Brain microvascular endothelial cell (primary cell): ENCODE results near the gene PDE3A.

Experiments
- DNase-seq: peaks from one replicate; pipeline ENCODE4 v3.0.0-alpha.2; 2020
- H3K27ac ChIP-seq: fragments of 250-450 bp; sonication (Bioruptor Pico); 2 replicates; pipeline ENCODE4 v1.5.1; 2020; ENCODE audit warnings: mild to moderate bottlenecking, moderate library complexity
- H3K27me3 ChIP-seq: fragments of 250-450 bp; sonication (Bioruptor Pico); replicated peaks from 2 replicates; pipeline ENCODE4 v1.5.1; 2020; ENCODE audit warnings: mild to moderate bottlenecking
- H3K36me3 ChIP-seq: fragments of 250-450 bp; sonication (Bioruptor Pico); replicated peaks from 2 replicates; pipeline ENCODE4 v1.5.1; 2020; ENCODE audit warnings: mild to moderate bottlenecking
- H3K4me3 ChIP-seq: 2 replicates; pipeline ENCODE4 v1.5.1; 2011; ENCODE audit warnings: low read depth, mild to moderate bottlenecking, control low read depth, low read length, moderate library complexity
- CTCF ChIP-seq: IDR thresholded peaks from 2 replicates; pipeline ENCODE4 v1.5.1; 2011; ENCODE audit warnings: low read depth, mild to moderate bottlenecking, moderate library complexity, low read length, control low read depth, inconsistent platforms; ENCODE audit errors: missing control alignments
- in situ Hi-C: cut with HindIII; loops from 2 replicates; pipeline ENCODE4 v1.10.0; 2017; ENCODE audit warnings: low sequenced_read_pairs, low pct_ligation_motif_present

The PDE3A gene

GRCh38 chr12:20616093-20616492 lies 247.8 kb downstream of the PDE3A start:
- in situ Hi-C loops = no loop called here
- Histone ChIP-seq H3K4me3 (no peak overlapping the region), H3K27me3 (no peaks in the 10 kb centered on the region), H3K27ac (no peak overlapping the region), H3K36me3 (no peaks in the 10 kb centered on the region)
- TF ChIP-seq CTCF = no peak
- no peak for DNase-seq

- Histone ChIP-seq H3K4me3 (no peak overlapping the region), H3K27ac (no peak overlapping the region), H3K27me3 (no peaks in the 10 kb centered on the region), H3K36me3 (no peaks in the 10 kb centered on the region)
- TF ChIP-seq CTCF = no peak
- DNase-seq = no peak
- in situ Hi-C loops = no loop called here
Observed at GRCh38 chr12:20620261-20620660, 251.9 kb downstream of the PDE3A start.

- Histone ChIP-seq H3K27ac (no peak overlapping the region), H3K4me3 (no peak overlapping the region), H3K36me3 (no peaks in the 10 kb centered on the region), H3K27me3 (no peaks in the 10 kb centered on the region)
- DNase-seq = peak; percentile 36
- in situ Hi-C loops = no loop called here
- peak; percentile 76 for TF ChIP-seq CTCF
Observed at GRCh38 chr12:20624718-20625117, 256.4 kb downstream of the PDE3A start.

GRCh38 chr12:20625531-20625930 lies 257.2 kb downstream of the PDE3A start:
- in situ Hi-C loops = no loop called here
- no peak overlapping the region for H3K27ac ChIP-seq
- no peak for DNase-seq
- H3K36me3 ChIP-seq = no peaks in the 10 kb centered on the region
- no peak for TF ChIP-seq CTCF
- no peak overlapping the region for H3K4me3 ChIP-seq
- no peaks in the 10 kb centered on the region for H3K27me3 ChIP-seq

GRCh38 chr12:20627001-20627588 lies 258.8 kb downstream of the PDE3A start:
- Histone ChIP-seq H3K36me3 (no peaks in the 10 kb centered on the region), H3K4me3 (no peak overlapping the region), H3K27ac (no peak overlapping the region), H3K27me3 (no peaks in the 10 kb centered on the region)
- in situ Hi-C loops = no loop called here
- no peak for DNase-seq
- TF ChIP-seq CTCF = no peak

- TF ChIP-seq CTCF = no peak
- in situ Hi-C loops = no loop called here
- DNase-seq = no peak
- H3K4me3 ChIP-seq = no peak overlapping the region
- H3K27ac ChIP-seq = no peak overlapping the region
- no peaks in the 10 kb centered on the region for H3K36me3 ChIP-seq
- H3K27me3 ChIP-seq = no peaks in the 10 kb centered on the region
Observed at GRCh38 chr12:20628226-20628787, 260.0 kb downstream of the PDE3A start.
